AG04449 (cell line): Measurements from ENCODE around the gene KRTAP21-1.

Source experiments
- CTCF ChIA-PET: fragments of 350-600 bp; formaldehyde crosslinking; extraction: SDS; loops from one replicate; lab custom pipeline; 2021; ENCODE audit warnings: antibody characterized with exemption; lab: Yijun Ruan, JAX
- POLR2A ChIA-PET: fragments of 400-600, 350-600 bp; formaldehyde crosslinking; extraction: SDS; loops from one replicate; lab custom pipeline; 2020; ENCODE audit warnings: antibody characterized with exemption, inconsistent platforms; lab: Yijun Ruan, JAX
- DNase-seq: peaks from one replicate; pipeline ENCODE4 v3.0.0-alpha.2; 2010; ENCODE audit warnings: low read depth, low spot score
- H3K4me3 ChIP-seq: 2 replicates; pipeline ENCODE4 v1.5.1; 2011; ENCODE audit warnings: low read depth, mild to moderate bottlenecking, control low read depth, low read length
- CTCF ChIP-seq: IDR thresholded peaks from one replicate; pipeline ENCODE4 v1.5.1; 2011; ENCODE audit warnings: mild to moderate bottlenecking, moderate library complexity, low read length, control low read depth, inconsistent platforms; ENCODE audit not compliant: insufficient read depth; ENCODE audit errors: missing control alignments

KRTAP21-1 gene

GRCh38 chr21:30747159-30747558 is 8.1 kb downstream of the KRTAP21-1 start, which contains the start of gene KRTAP21-2:
TSS of gene KRTAP21-2 (minus strand) at chr21:30747259. CDS start at chr21:30747202, 57 bp downstream.
- ChIA-PET POLR2A (no interaction called here), CTCF (no interaction called here)
- H3K4me3 ChIP-seq = no peak within 1 kb of the TSS
- no peak for TF ChIP-seq CTCF
- DNase-seq = no peak

GRCh38 chr21:30740462-30740861 is 14.8 kb downstream of the KRTAP21-1 start:
- ChIA-PET POLR2A (no interaction called here), CTCF (no interaction called here)
- H3K4me3 ChIP-seq = no peak overlapping the region
- no peak for TF ChIP-seq CTCF
- DNase-seq = no peak

- TF ChIP-seq CTCF = no peak
- CTCF ChIA-PET = no interaction called here
- no peak for DNase-seq
- POLR2A ChIA-PET = no interaction called here
- no peak overlapping the region for H3K4me3 ChIP-seq
These were observed 22.2 kb downstream of the KRTAP21-1 start for GRCh38 chr21:30733026-30733425.

- TF ChIP-seq CTCF = no peak
- ChIA-PET POLR2A (no interaction called here), CTCF (no interaction called here)
- no peak for DNase-seq
- no peak overlapping the region for H3K4me3 ChIP-seq
These were observed 28.5 kb downstream of the KRTAP21-1 start for GRCh38 chr21:30726726-30727125.

GRCh38 chr21:30719401-30719800 is 35.8 kb downstream of the KRTAP21-1 start:
- DNase-seq = no peak
- TF ChIP-seq CTCF = no peak
- CTCF ChIA-PET = no interaction called here
- POLR2A ChIA-PET = no interaction called here
- H3K4me3 ChIP-seq = no peak overlapping the region

- no peak within 1 kb of the TSS for H3K4me3 ChIP-seq
- TF ChIP-seq CTCF = no peak
- CTCF ChIA-PET = no interaction called here
- POLR2A ChIA-PET = no interaction called here
- no peak for DNase-seq
These were observed 36.9 kb downstream of the KRTAP21-1 start, which contains the start of gene KRTAP21-3 for GRCh38 chr21:30718239-30718909. TSS of gene KRTAP21-3 (minus strand) at chr21:30718777. CDS start at chr21:30718759, 18 bp downstream.
